Anterior cingulate cortex (tissue), 58 donors: Measurements from ENCODE around the gene CCDC85A.

Source experiments
- DNase-seq, 58 donors: peaks; one replicate each; lab custom pipeline; 2025; lab: John Stamatoyannopoulos, UW

The CCDC85A gene

DNA sequence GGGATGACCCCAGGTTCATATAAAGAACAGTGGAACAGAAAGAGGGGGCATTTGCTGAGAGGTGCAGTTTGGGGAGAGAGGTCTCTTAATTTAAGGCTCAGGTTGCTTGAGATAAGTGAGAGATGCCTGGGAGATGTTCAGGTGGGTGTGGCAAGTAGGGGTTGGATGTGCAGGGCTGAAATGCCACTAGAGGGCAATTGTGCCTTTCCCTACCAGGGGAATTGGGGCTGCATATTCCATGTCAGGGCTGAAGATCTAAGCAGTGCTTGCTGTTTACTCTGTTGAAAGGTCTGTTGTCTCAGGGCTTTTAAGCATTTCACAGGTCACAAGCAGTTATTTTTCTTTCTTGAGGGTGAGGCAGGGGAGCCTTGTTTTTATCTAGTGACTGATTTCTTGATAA, 7.8 kb downstream of the CCDC85A start:
- peak in 14 of 58 donors; percentile 3 to 61 (median 16) for DNase-seq

DNA sequence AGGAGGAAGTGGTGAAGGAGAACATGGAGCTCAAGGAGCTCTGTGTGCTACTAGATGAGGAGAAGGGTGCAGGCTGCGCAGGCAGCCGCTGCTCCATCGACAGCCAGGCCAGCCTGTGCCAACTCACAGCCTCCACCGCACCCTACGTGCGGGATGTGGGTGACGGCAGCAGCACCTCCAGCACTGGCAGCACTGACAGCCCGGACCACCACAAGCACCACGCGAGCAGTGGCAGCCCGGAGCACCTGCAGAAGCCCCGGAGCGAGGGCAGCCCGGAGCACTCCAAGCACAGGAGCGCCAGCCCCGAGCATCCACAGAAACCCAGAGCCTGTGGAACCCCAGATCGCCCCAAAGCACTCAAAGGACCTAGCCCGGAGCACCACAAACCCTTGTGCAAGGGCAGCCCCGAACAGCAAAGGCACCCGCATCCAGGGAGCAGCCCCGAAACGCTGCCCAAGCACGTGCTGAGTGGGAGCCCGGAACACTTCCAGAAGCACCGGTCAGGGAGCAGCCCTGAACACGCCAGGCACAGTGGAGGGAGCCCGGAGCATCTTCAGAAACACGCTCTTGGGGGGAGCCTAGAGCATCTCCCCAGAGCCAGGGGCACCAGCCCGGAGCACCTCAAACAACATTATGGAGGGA, 9.0 kb downstream of the CCDC85A start:
- DNase-seq, result no peak

- DNase-seq, result no peak
Measured at GRCh38 chr2:56195563-56195962, 11.8 kb downstream of the CCDC85A start.

DNA sequence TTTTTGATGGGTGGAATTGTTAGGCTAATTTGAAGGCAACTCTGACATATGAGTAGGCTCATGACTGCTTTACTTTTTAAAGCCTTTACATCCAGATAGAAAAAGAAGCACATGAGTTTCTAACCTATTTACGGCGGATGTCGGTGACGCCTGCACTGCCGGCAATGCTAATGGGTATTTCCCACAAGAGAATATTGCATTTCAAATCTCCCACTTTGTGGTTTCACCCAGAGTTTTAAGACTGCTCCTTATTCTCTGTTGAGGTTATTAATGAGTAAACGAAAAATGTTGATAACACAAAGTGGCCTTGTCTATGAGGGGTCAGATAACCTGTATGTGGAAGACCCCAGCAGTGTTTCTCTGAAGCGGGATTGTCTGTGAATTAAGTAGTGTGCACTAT, 14.0 kb downstream of the CCDC85A start:
- no peak for DNase-seq

DNA sequence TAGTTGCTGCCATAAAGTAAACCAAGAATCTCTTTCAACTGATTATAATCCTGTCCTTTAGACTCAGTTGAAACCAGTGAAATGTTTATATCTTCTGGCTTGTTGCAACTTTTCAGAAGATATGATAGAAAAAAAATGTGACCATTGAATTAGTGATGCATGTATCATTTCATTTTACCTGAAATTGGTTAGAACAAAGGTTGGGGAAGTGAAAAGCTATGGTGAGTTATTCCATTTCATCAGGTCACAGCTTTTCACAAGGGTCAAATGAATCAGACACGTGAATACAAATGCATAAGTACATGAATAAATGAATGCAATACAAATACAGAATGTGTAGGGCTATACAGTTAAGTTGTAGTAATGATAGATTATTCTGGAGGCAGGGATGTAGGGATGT, 15.1 kb downstream of the CCDC85A start:
- DNase-seq, result no peak

DNA sequence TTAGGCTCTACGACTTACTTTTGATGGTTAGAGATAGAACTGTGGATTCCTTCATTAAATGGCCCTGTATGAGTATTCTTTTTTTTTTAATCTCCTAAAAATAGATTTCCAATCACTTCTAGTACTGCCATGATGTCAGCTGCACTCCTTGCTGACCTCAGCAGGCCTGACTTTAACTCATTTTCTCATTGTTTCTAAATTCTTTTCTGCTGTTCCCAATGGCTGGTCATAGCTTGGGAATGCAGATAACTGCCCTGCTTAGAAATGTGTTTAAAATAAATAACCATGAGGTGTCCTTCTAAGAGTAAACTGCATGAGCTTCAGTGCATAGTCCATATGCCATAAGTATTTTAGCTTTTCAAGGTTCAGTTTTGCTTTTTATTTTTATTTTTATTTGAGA, 15.7 kb downstream of the CCDC85A start:
- DNase-seq, result no peak

DNA sequence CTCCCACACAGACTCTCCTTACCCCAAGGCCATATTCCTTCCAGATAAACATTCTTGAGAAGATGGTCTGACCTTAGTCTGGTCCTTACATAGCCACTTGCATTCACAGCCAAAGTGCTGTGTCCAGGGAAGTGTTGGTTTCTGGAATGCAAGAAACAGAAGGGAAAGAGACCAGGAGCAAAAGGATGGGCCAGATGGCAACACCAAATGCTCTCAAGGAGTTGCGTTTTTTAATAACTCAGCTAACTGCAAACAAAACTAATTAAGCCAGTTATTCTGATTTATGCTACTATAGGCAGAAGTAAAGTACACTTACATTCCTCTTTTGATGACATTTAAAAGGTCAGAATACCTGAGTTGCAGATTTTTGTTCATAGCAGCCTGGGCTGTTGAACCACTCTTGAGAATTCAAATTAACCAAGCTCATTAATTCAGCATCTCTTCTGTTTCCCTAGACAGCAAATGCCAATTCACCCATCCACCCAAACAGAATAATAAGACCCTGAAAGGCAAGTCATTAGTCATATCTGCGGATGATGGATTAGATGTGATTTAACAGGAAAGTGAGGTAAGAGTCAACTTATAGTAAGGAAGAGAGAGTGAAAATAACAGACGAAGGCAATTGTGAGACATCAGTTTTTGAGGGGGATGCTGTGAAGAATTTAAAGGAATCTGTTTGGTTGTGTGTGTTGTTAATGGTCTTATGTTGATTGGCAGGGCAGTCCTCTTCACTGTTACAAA, 18.8 kb downstream of the CCDC85A start:
- no peak for DNase-seq

GRCh38 chr2:56204556-56204955, 20.8 kb downstream of the CCDC85A start:
- DNase-seq, result no peak

DNA sequence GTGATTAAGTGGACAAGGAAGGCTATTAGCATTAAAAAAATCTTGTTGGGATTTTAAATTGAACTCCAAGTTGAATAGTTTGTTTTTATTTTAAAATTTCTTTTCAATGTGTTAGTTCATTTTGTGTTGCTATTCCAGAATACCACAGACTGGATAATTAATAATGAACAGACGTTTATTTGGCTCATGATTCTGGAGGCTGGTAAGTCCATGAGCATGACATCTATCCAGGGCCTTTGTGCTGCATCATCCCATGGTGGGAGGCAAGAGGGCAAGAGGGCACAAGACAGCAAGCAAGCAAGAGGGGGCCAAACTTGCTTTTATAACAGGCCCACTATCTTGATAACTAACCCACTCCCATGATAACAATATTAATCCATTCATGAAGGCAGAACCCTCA, 22.5 kb downstream of the CCDC85A start:
- DNase-seq, result no peak

- no peak for DNase-seq
Measured at GRCh38 chr2:56207760-56208159, 24.0 kb downstream of the CCDC85A start.

GRCh38 chr2:56208380-56208779, 24.6 kb downstream of the CCDC85A start:
- no peak for DNase-seq

GRCh38 chr2:56209701-56210100, 25.9 kb downstream of the CCDC85A start:
- no peak for DNase-seq

DNA sequence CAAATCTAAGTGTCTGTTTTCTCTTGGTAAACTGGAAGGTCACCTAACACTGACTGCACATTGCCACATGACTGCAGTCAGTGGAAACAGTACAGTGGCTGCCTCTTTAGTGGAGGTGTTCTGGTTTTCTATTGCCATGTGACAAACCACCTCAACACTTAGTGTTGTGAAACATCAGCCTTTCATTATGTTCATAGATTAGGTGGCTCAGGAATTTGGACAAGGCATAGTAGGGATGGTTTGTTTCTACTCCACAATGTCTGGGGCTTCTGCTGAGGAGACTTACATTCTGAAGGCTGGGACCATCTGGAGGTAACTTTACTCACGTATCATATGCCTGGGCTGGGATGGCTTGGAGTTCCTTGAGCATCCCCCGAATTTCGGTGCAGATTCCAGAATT, 26.5 kb downstream of the CCDC85A start:
- DNase-seq, result no peak

GRCh38 chr2:56211048-56211447, 27.3 kb downstream of the CCDC85A start:
- DNase-seq, result peak in 1 of 58 donors; percentile 7

- no peak for DNase-seq
Measured at GRCh38 chr2:56215911-56216310, 32.1 kb downstream of the CCDC85A start.

DNA sequence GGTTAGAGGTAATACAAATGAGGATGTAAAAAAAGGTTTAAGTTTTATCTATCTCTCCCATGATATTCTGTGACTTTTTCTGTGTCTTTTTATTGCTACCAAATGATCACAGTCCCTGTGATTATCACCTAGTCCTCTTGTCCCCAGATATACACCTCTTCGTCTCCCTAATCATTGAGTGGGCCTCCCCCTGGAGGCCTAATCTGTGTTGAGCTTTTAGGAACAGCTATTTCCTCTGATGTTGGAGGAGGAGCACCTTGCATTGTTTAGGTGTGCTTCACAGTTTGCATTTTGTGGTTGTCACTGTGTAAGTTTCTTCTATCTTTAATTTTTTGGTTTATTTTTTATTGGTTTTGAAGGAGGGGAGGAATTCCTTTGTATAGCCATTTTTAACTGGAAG, 33.3 kb downstream of the CCDC85A start:
- no peak for DNase-seq

- no peak for DNase-seq
Measured at GRCh38 chr2:56222481-56222880, 38.7 kb downstream of the CCDC85A start.

DNA sequence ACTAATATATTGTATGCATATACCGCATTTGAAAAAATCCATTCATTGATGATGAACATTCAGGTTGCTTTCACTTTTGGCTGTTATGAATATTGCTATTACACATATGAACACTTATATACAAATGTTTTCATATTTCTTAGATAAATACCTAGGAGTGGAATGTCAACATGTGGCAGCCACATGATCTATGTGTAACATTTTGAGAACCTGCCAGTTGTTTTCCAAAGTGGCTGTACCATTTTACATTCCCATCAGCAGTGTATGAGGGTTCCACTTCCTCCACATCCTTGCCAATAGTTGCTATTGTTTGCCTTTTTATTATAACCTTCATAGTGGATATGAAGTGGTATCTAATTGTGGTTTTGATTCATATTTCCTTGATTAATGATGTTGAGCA, 40.5 kb downstream of the CCDC85A start:
- no peak for DNase-seq

DNA sequence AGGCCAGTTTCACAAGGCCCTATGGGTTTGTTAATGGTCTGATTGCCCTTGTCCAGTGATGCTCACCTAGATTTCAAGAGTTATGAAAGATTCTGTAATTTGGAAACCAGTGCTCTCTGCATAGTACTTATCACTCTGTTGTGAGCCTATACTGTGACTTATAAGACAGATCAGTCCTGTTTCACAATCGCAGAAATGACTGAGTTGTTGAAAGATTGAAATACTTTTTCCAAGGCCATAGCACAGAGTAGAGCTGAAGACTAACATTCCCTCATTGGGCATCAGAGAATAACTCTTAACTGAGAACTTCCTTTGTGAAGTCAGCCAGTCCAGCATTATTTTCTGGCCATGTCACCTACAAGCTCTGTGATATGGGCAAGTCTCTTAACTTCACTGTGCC, 44.0 kb downstream of the CCDC85A start:
- DNase-seq, result no peak

DNA sequence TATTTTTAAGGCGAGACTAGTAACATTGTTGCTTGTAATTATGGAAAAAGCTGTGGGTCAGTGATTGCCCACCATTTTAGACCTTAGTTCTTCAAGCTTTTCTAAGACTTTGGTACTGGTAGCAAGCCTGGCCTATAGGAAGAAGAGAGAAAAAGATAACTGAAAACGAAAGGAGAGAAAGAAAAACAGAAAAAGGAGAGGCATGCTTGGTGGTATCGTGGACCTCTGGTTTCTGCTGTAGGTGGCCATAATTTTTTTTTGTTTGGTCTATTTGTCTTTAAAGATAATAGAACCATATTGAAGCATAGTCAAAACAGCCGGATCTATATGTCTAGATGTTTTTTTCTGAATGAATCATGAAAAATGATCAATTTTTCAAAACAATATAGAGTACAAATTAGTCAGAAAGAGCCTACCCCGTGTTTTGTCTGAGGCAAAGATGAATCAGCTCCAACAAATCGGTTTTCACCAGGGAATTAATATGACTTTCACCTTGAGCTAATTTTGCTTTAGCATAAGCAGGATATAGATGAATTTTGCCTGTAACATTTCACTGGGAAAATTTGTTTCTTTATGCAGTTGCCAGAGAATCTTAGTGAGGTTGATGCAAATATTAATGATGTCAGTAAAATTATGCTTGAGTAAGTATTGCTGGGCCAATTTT, 45.7 kb downstream of the CCDC85A start:
- no peak for DNase-seq

DNA sequence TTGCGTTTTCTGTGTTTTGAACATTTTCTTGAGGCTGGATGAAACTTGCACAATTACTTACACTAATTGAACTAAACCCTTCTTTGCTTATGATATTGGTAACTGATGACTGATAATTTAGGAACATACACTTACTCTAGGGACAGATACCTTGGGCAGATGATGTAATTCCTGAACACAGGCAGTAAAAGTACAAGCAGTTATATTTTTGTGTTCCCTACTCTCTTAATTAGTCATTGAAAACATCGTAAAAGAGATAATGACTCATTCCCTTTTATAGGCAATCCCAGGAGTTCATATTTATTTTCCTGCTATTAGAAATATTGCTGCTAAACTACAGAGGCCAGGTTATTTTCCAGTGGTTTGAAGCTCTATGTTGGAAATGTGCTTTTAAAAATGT, 46.4 kb downstream of the CCDC85A start:
- DNase-seq, result no peak

DNA sequence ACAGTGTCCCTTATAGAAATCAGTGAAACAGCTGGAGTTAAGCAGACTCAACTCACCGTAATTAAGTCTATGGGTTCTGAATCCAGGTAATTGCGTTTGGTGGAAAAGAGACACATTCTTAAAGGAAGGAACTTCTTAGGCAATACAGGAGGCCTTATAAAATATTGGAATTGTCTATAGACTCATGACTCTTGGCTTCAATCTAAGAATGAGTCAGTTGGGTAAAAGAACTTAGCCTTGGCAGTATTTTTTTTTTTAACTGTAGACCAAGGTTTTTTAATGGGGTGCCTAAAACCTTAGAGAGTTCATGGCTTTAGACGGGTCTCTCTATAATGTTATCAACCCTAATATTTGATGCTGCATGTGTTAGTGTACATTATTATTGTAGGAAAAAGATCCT, 47.6 kb downstream of the CCDC85A start:
- no peak for DNase-seq
